H1 (cell line): ENCODE measurements around the gene CSF1. TPM values are rescaled to one million over a fixed set of nuclear protein-coding genes. Genes with fewer than 3 reads are reported as not detected.

Experiments used
- CTCF ChIA-PET: fragments of 300-600 bp; sonication (Branson Sonifier 250); formaldehyde crosslinking; loops from one replicate; lab custom pipeline; 2021; ENCODE audit not compliant: partially characterized antibody; lab: Charles Lee
- POLR2A ChIA-PET: fragments of 300-600 bp; sonication (Branson Sonifier 250); formaldehyde crosslinking; loops from one replicate; lab custom pipeline; 2021; ENCODE audit warnings: inconsistent platforms; ENCODE audit not compliant: partially characterized antibody; lab: Charles Lee
- DNase-seq, 2 experiments: peaks; one replicate each; pipeline versions ENCODE4 v3.0.0 to v3.0.0-alpha.2; 2010 to 2022; ENCODE audit warnings: low spot score in 2 of 2, low read depth in 1 of 2, mixed read lengths in 1 of 2
- FAIRE-seq: peaks from 2 replicates; lab custom pipeline; 2011; peaks lifted over from hg19 to GRCh38; lab: Jason Lieb, UNC
- H2AFZ ChIP-seq: 2 replicates; pipeline ENCODE4 v1.8.1; 2012; ENCODE audit warnings: low read length, inconsistent platforms
- H2AK5ac ChIP-seq: 2 replicates; pipeline ENCODE4 v1.6.1; 2013; ENCODE audit warnings: low read depth, low read length
- H2BK120ac ChIP-seq: replicated peaks from 2 replicates; pipeline ENCODE3; 2013; ENCODE audit warnings: low read depth, low read length, inconsistent platforms
- H2BK12ac ChIP-seq: 2 replicates; pipeline ENCODE4 v1.6.1; 2013; ENCODE audit warnings: low read depth, low read length
- H2BK15ac ChIP-seq: 2 replicates; pipeline ENCODE4 v1.6.1; 2013; ENCODE audit warnings: low read length
- H2BK20ac ChIP-seq: 2 replicates; pipeline ENCODE4 v1.6.1; 2013; ENCODE audit warnings: low read length
- H2BK5ac ChIP-seq: 2 replicates; pipeline ENCODE4 v1.6.1; 2013; ENCODE audit warnings: low read depth, low read length
- H3K14ac ChIP-seq: 2 replicates; pipeline ENCODE4 v1.6.1; 2013; ENCODE audit warnings: inconsistent platforms; ENCODE audit not compliant: insufficient read length
- H3K18ac ChIP-seq: 2 replicates; pipeline ENCODE4 v1.6.1; 2013; ENCODE audit warnings: low read length; ENCODE audit errors: extremely low read depth
- H3K23ac ChIP-seq: 2 replicates; pipeline ENCODE4 v1.6.1; 2013; ENCODE audit warnings: inconsistent platforms; ENCODE audit not compliant: insufficient read length
- H3K23me2 ChIP-seq: 2 replicates; pipeline ENCODE4 v1.6.1; 2013; ENCODE audit warnings: low read depth, low read length
- H3K27ac ChIP-seq: 2 replicates; pipeline ENCODE4 v1.6.1; 2011; ENCODE audit warnings: low read depth, low read length, inconsistent platforms
- H3K27me3 ChIP-seq, 4 experiments: replicated peaks in 1 of 4; 1 replicate in 1 of 4; 2 replicates in 3 of 4; pipeline versions ENCODE4 v1.6.1 to v1.8.1; 2011 to 2013; ENCODE audit warnings: low read length in 3 of 4, mild to moderate bottlenecking in 3 of 4, inconsistent platforms in 2 of 4, mixed read lengths in 2 of 4, moderate library complexity in 1 of 4; ENCODE audit not compliant: control insufficient read depth in 3 of 4, insufficient read depth in 3 of 4; ENCODE audit errors: extremely low read depth in 1 of 4
- H3K36me3 ChIP-seq, 4 experiments: 2 replicates each; pipeline versions ENCODE4 v1.6.1 to v1.8.1; 2011 to 2013; ENCODE audit warnings: mild to moderate bottlenecking in 4 of 4, low read length in 3 of 4, moderate library complexity in 2 of 4, control low read depth in 1 of 4, inconsistent platforms in 1 of 4; ENCODE audit not compliant: insufficient read depth in 4 of 4, control insufficient read depth in 2 of 4
- H3K4ac ChIP-seq: replicated peaks from 2 replicates; pipeline ENCODE3; 2013; ENCODE audit warnings: low read length, low read depth, mixed read lengths, inconsistent platforms; ENCODE audit not compliant: insufficient read length
- H3K4me1 ChIP-seq, 4 experiments: replicated peaks in 1 of 4; 1 replicate in 1 of 4; 2 replicates in 3 of 4; pipeline versions ENCODE4 v1.6.1 to v1.8.1; 2011 to 2013; ENCODE audit warnings: low read length in 3 of 4, inconsistent platforms in 2 of 4, mixed read lengths in 1 of 4; ENCODE audit not compliant: insufficient read depth in 4 of 4, control insufficient read depth in 3 of 4
- H3K4me2 ChIP-seq, 2 experiments: 2 replicates each; pipeline versions ENCODE4 v1.6.1 to v1.8.1; 2011 to 2013; ENCODE audit warnings: low read depth in 2 of 2, low read length in 2 of 2, control low read depth in 1 of 2, inconsistent platforms in 1 of 2, mild to moderate bottlenecking in 1 of 2; ENCODE audit not compliant: insufficient read depth in 1 of 2
- H3K4me3 ChIP-seq, 4 experiments: fragments of 200-600, 300-600 bp in 1 of 4; sonication (generic), shearing (Covaris generic), sonication (Bioruptor Twin) in 1 of 4; 2 replicates each; pipeline versions ENCODE4 v1.5.1 to v1.8.1; 2011 to 2016; ENCODE audit warnings: low read length in 4 of 4, low read depth in 3 of 4, control low read depth in 2 of 4, inconsistent platforms in 2 of 4, mild to moderate bottlenecking in 2 of 4, mixed read lengths in 1 of 4, moderate library complexity in 1 of 4; ENCODE audit not compliant: insufficient read depth in 2 of 4; ENCODE audit errors: extremely low read depth in 1 of 4
- H3K56ac ChIP-seq: replicated peaks from 2 replicates; pipeline ENCODE3; 2013; ENCODE audit warnings: low read depth, mild to moderate bottlenecking, mixed read lengths, low read length, inconsistent platforms; ENCODE audit not compliant: insufficient read length
- H3K79me1 ChIP-seq: 2 replicates; pipeline ENCODE4 v1.6.1; 2013; ENCODE audit warnings: low read depth, low read length, control low read depth
- H3K79me2 ChIP-seq, 2 experiments: 2 replicates each; pipeline versions ENCODE4 v1.6.1 to v1.8.1; 2012 to 2013; ENCODE audit warnings: low read length in 2 of 2, mild to moderate bottlenecking in 2 of 2, inconsistent platforms in 1 of 2; ENCODE audit not compliant: insufficient read depth in 2 of 2, control insufficient read depth in 1 of 2
- H3K9ac ChIP-seq, 4 experiments: replicated peaks in 1 of 4; 1 replicate in 1 of 4; 2 replicates in 3 of 4; pipeline versions ENCODE4 v1.6.1 to v1.8.1; 2011 to 2013; ENCODE audit warnings: low read depth in 3 of 4, low read length in 3 of 4, control low read depth in 2 of 4, mild to moderate bottlenecking in 2 of 4, moderate library complexity in 2 of 4, inconsistent platforms in 1 of 4; ENCODE audit errors: extremely low read depth in 1 of 4
- H3K9me3 ChIP-seq, 2 experiments: 2 replicates each; pipeline versions ENCODE4 v1.6.1 to v1.8.1; 2012 to 2013; ENCODE audit warnings: mild to moderate bottlenecking in 2 of 2, moderate library complexity in 2 of 2, control low read depth in 1 of 2, inconsistent platforms in 1 of 2, low read depth in 1 of 2, low read length in 1 of 2, mixed read lengths in 1 of 2; ENCODE audit not compliant: insufficient read depth in 2 of 2
- H4K20me1 ChIP-seq, 2 experiments: replicated peaks in 1 of 2; 2 replicates each; pipeline versions ENCODE3 to v1.8.1; 2011 to 2013; ENCODE audit warnings: inconsistent platforms in 2 of 2, low read length in 2 of 2, mild to moderate bottlenecking in 1 of 2; ENCODE audit not compliant: insufficient read depth in 2 of 2, control insufficient read depth in 1 of 2
- H4K5ac ChIP-seq: 2 replicates; pipeline ENCODE4 v1.6.1; 2013; ENCODE audit warnings: low read length, low read depth, mixed read lengths, inconsistent platforms; ENCODE audit not compliant: insufficient read length
- H4K8ac ChIP-seq: 2 replicates; pipeline ENCODE4 v1.8.0; 2013; ENCODE audit warnings: mild to moderate bottlenecking, moderate library complexity, low read length, inconsistent platforms; ENCODE audit not compliant: insufficient read depth; ENCODE audit errors: extremely low read depth
- H4K91ac ChIP-seq: replicated peaks from 2 replicates; pipeline ENCODE3; 2013; ENCODE audit warnings: low read length, mixed read lengths, inconsistent platforms; ENCODE audit not compliant: insufficient read length
- SIRT6 ChIP-seq: IDR thresholded peaks from one replicate; pipeline ENCODE4 v1.7.1; 2012; ENCODE audit warnings: low read length, inconsistent platforms
- WGBS, 2 experiments: shearing (Covaris generic) in 1 of 2; methylation state at CpG; one replicate each; pipeline versions ENCODE4 v1.1.6 to v1.1.7; 2013 to 2015; ENCODE audit warnings: low lambda C conversion rate in 2 of 2, mixed read lengths in 2 of 2, inconsistent platforms in 1 of 2, low coverage in 1 of 2, missing lambda C conversion rate in 1 of 2; ENCODE audit not compliant: insufficient replicate concordance in 2 of 2, insufficient coverage in 1 of 2, insufficient read length in 1 of 2; ENCODE audit errors: extremely low coverage in 1 of 2, missing lambda C conversion rate in 1 of 2; 5-methylcytosine and 5-hydroxymethylcytosine counted together
- polyA plus RNA-seq, 7 experiments: library from polyadenylated mRNA; depleted of rRNA in 3 of 7; stranded (reverse) in 5 of 7; unstranded in 2 of 7; fragments of >200 nt in 5 of 7; fragments of 200-250 nt in 2 of 7; gene quantifications; 1 replicate in 5 of 7; 2 replicates in 1 of 7; 4 replicates in 1 of 7; pipeline versions ENCODE4 v1.2.1 to v1.2.3, GENCODE V29; 2011 to 2013; ENCODE audit warnings: missing spikeins in 2 of 7, mixed read lengths in 2 of 7
- total RNA-seq: library from RNA; stranded (reverse); fragmentation: NEBNext Ultra II Directional; extraction: Animal tissue kit (Norgen Biotek cat#: 25700); gene quantifications from 2 replicates; pipeline ENCODE4 v1.2.1, GENCODE V29; 2021

The CSF1 gene
- total and polyA plus RNA-seq, 2 of the 8 experiments (the other 6 are each of a cell fraction or from before 2014, with no cell fraction given) = 3.3 to 5.4 TPM

GRCh38 chr1:109874445-109874844, 36.2 kb upstream of the CSF1 start:
- no peak for FAIRE-seq
- CTCF ChIA-PET = interaction anchor here (0.8 to 1.6 kb wide), 6 partner anchors 11 to 107 kb away, joined by 3 to 5 read pairs (median 4); no protein-coding TSS in a partner anchor
- no peaks in the 10 kb centered on the region for H3K9me3 ChIP-seq
- no peak for TF ChIP-seq SIRT6

More at GRCh38 chr1:109874445-109874844, 36.2 kb upstream of the CSF1 start:
- no peak overlapping the region for H3K9ac ChIP-seq
- no peak for DNase-seq
- WGBS, 2 experiments = 60% methylated on average over 2 of the region's 2 CpGs; no CpG with 5 or more reads in 1 of the 2 experiments
- H3K36me3 ChIP-seq = no peaks in the 10 kb centered on the region
- no peak overlapping the region for H2BK12ac ChIP-seq
- H3K27ac ChIP-seq = no peak overlapping the region
- no peak overlapping the region for H2AK5ac ChIP-seq
- no peaks in the 10 kb centered on the region for H3K23me2 ChIP-seq
- H4K91ac ChIP-seq = no peak overlapping the region
- no peak overlapping the region for H3K56ac ChIP-seq
- H2BK15ac ChIP-seq = no peak overlapping the region
- H3K4ac ChIP-seq = no peak overlapping the region
- H3K4me2 ChIP-seq = no peak overlapping the region
- H2BK5ac ChIP-seq = no peak overlapping the region; the same call in 1 of the 2 replicates
- no peak overlapping the region for H2AFZ ChIP-seq
- no peak overlapping the region for H3K23ac ChIP-seq
- no peak overlapping the region for H4K5ac ChIP-seq
- POLR2A ChIA-PET = interaction anchor here (0.6 to 1.1 kb wide), 2 partner anchors 13 to 230 kb away, joined by 3 read pairs; no protein-coding TSS in a partner anchor
- H3K14ac ChIP-seq = no peak overlapping the region
- H3K4me1 ChIP-seq = peaks cover 9 to 33% (median 12%) of the 10 kb centered on the region in 4 experiments
- H4K8ac ChIP-seq = no peak overlapping the region
- peak overlapping the region; percentile 19; the same call in 1 of the 2 replicates for H3K18ac ChIP-seq
- no peaks in the 10 kb centered on the region for H3K79me1 ChIP-seq
- no peak overlapping the region for H2BK120ac ChIP-seq
- H4K20me1 ChIP-seq = no peaks in the 10 kb centered on the region
- no peak overlapping the region for H2BK20ac ChIP-seq
- H3K4me3 ChIP-seq = no peak overlapping the region
- no peaks in the 10 kb centered on the region for H3K79me2 ChIP-seq
- H3K27me3 ChIP-seq = no peaks in the 10 kb centered on the region
